ENCODE data around the gene FBXL7.

GRCh38 chr5:15550502-15551112 lies 50.6 kb downstream of the FBXL7 start:
- TF ChIP-seq CTCF (conservative IDR thresholded peaks at IDR 0.05; ENCODE audit: low read length) (no peak), EZH2phosphoT487 (IDR thresholded peaks at IDR 0.05; ENCODE audit: borderline replicate concordance) (no peak)
